22Rv1 (cell line): Measurements from ENCODE around the gene KCNQ1.

Experiments used
- H3K27ac ChIP-seq: fragments of 450-650 bp; 2 replicates; pipeline ENCODE4 v1.5.1; 2017
- ZFX ChIP-seq: fragments of 450-650 bp; IDR thresholded peaks from 2 replicates; pipeline ENCODE4 v1.6.1; 2017; ENCODE audit warnings: antibody characterized with exemption, borderline replicate concordance
- TF ChIP-seq, protein P1 (sequence below): fragments of 450-650 bp; IDR thresholded peaks from 2 replicates; pipeline ENCODE4 v1.5.1; 2017; ENCODE audit warnings: mild to moderate bottlenecking

KCNQ1 gene

DNA sequence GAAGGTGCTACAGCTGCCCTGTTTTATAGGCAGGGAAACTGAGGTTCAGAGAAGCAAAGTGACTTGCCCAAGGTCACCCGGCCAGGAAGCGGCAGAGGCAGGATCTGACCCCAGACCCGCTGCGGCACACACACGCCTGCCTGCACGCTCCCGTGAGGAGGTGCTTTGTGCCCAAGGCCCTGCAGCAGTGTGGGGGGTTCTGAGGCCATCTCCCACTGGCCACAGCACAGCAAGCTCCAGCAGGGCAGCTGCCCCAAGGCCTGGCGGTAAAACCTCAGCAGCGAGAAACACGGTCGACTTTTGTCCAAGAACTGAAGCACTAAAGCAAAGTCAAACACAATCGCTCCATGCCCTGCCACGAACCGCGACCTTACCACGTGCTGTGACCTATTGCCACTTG is 398.1 kb downstream of the KCNQ1 start:
- no peak for TF ChIP-seq ZFX
- TF ChIP-seq, protein P1, sequence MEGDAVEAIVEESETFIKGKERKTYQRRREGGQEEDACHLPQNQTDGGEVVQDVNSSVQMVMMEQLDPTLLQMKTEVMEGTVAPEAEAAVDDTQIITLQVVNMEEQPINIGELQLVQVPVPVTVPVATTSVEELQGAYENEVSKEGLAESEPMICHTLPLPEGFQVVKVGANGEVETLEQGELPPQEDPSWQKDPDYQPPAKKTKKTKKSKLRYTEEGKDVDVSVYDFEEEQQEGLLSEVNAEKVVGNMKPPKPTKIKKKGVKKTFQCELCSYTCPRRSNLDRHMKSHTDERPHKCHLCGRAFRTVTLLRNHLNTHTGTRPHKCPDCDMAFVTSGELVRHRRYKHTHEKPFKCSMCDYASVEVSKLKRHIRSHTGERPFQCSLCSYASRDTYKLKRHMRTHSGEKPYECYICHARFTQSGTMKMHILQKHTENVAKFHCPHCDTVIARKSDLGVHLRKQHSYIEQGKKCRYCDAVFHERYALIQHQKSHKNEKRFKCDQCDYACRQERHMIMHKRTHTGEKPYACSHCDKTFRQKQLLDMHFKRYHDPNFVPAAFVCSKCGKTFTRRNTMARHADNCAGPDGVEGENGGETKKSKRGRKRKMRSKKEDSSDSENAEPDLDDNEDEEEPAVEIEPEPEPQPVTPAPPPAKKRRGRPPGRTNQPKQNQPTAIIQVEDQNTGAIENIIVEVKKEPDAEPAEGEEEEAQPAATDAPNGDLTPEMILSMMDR: no peak
- H3K27ac ChIP-seq: no peak overlapping the region

- no peak overlapping the region for H3K27ac ChIP-seq
These were observed 398.7 kb downstream of the KCNQ1 start for GRCh38 chr11:2843551-2843950.

DNA sequence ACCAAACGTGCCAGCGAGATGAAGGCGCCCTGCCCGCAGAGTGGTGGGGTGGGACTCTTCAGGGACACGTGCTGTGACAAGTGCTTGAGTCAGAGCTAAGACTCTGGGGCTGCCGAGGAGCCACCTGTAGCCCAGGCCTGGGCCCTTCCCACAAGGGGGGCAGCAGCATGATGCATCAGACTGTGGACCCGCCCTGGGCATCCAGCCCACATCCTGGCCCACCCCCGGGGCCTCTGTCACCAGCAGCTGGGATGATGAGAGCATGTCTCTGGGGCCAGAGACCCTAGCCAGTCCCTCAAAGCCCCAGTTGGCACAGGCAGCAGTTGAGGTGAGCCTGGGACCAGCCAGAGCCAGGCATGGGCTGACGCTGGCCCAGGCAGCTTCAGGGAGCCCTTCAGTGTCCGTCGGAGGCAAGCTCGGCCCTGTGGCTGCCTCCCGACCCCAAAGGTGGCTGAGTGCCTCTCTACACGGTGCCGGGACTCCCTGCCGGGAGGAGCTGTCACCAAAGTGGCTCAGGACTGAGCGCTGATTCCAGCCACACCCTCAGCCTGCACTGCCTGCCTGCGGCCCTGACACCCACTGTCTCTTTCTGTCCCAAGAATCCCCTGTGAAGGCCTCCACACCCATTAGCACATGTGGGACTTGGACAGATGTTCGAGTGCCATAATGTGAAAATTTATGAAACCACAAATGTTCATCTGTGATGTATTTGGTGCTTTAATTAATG is 399.5 kb downstream of the KCNQ1 start:
- H3K27ac ChIP-seq: no peak overlapping the region
- TF ChIP-seq, protein P1: no peak
- no peak for TF ChIP-seq ZFX

More at GRCh38 chr11:2843551-2843950, 398.7 kb downstream of the KCNQ1 start:
- TF ChIP-seq, protein P1: no peak
- TF ChIP-seq ZFX: no peak

DNA sequence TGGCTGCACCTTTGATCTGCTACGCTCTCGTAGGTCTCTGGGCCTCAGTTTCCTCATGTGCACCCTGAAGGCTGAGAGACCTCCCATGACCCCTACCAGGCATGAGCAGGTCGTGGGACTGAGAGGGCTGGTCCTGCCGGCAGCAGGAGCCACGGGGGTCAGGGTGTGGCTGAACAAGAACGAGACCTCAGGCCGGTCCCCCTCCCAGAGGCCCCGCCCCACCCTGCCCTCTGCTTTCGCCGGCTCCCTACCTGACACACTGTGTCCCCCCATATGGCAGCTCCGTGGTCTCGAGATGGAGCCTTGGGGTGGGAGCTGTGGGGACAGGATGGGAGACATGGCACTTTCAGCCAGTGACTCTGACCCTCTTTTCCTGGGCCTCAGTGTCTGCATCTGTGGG is 400.2 kb downstream of the KCNQ1 start:
- H3K27ac ChIP-seq: no peak overlapping the region
- TF ChIP-seq, protein P1: no peak
- TF ChIP-seq ZFX: no peak

GRCh38 chr11:2846056-2846455 is 401.2 kb downstream of the KCNQ1 start:
- no peak for TF ChIP-seq ZFX
- TF ChIP-seq, protein P1: no peak
- H3K27ac ChIP-seq: no peak overlapping the region

- no peak overlapping the region for H3K27ac ChIP-seq
- TF ChIP-seq, protein P1: no peak
- no peak for TF ChIP-seq ZFX
These were observed 401.7 kb downstream of the KCNQ1 start for GRCh38 chr11:2846470-2846869.

DNA sequence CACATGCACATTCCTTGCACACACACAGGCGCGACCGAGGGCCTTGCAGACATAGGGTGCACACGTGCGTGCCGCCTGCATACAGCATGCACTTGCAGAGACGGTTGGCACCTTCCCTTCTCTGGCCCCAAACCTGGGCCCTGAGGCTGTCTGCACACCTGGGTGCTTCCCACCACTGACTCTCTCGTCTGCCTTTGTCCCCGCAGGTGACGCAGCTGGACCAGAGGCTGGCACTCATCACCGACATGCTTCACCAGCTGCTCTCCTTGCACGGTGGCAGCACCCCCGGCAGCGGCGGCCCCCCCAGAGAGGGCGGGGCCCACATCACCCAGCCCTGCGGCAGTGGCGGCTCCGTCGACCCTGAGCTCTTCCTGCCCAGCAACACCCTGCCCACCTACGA is 402.8 kb downstream of the KCNQ1 start:
- TF ChIP-seq, protein P1: no peak
- TF ChIP-seq ZFX: no peak
- no peak overlapping the region for H3K27ac ChIP-seq
